ENCODE measurements around the gene GPC6.

The GPC6 gene

DNA sequence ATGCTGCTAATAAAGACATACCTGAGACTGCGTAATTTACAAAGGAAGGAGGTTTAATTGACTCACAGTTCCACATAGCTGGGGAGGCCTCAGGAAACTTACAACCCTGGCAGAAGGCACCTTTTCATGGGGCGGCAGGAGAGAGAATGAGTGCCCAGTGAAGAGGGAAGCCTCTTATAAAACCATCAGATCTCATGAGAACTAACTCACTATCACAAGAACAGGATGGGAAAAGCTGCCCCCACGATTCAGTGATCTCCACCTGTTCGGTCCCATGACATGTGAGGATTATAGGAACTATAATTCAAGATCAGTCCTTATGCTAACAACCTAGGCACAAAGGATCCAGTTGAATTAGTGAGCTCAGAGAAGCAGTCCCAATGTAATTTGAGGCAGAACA, 59.4 kb downstream of the GPC6 start:
- Histone ChIP-seq H3K36me3 (peaks cover 2% of the 10 kb centered on the region), H3K9me3 (ENCODE audit: severe bottlenecking) (no peaks in the 10 kb centered on the region), H3K4me3 (ENCODE audit: low read depth, low read length) (peak overlapping the region; percentile 42), H3K27me3 (ENCODE audit: insufficient read depth, low read depth, severe bottlenecking) (no peaks in the 10 kb centered on the region), H3K27ac (peak overlapping the region; percentile 69)
- TF ChIP-seq, protein P1, sequence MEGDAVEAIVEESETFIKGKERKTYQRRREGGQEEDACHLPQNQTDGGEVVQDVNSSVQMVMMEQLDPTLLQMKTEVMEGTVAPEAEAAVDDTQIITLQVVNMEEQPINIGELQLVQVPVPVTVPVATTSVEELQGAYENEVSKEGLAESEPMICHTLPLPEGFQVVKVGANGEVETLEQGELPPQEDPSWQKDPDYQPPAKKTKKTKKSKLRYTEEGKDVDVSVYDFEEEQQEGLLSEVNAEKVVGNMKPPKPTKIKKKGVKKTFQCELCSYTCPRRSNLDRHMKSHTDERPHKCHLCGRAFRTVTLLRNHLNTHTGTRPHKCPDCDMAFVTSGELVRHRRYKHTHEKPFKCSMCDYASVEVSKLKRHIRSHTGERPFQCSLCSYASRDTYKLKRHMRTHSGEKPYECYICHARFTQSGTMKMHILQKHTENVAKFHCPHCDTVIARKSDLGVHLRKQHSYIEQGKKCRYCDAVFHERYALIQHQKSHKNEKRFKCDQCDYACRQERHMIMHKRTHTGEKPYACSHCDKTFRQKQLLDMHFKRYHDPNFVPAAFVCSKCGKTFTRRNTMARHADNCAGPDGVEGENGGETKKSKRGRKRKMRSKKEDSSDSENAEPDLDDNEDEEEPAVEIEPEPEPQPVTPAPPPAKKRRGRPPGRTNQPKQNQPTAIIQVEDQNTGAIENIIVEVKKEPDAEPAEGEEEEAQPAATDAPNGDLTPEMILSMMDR (IDR thresholded peaks at IDR 0.05; ENCODE audit: low read depth, low read length) = no peak
- DNase-seq = peak; percentile 91

DNA sequence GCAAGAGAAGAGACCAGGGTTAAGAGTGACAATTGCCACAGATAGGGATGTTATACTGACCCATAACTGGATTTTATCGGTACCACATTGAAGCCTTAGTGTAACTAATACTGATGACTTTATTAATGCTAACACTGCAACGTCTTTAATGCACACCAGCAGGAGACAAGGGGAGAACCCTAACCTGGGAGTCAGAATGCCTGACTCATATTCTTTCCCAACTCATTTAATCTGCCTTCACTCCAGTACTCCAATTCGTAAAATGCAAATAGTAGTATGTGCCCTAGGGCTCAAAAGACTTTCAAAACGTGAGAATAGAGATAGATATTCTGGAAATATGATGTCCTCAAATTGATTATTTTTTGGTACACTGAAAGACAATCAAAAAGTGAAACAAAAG, 62.4 kb downstream of the GPC6 start:
- H3K27ac ChIP-seq = no peak overlapping the region
- TF ChIP-seq, protein P1 (IDR thresholded peaks at IDR 0.05; ENCODE audit: low read depth, low read length) = no peak
- no peak overlapping the region for H3K4me3 ChIP-seq (ENCODE audit: low read depth, low read length)
- H3K9me3 ChIP-seq (ENCODE audit: severe bottlenecking) = no peaks in the 10 kb centered on the region
- H3K36me3 ChIP-seq = no peaks in the 10 kb centered on the region
- H3K27me3 ChIP-seq (ENCODE audit: insufficient read depth, low read depth, severe bottlenecking) = no peaks in the 10 kb centered on the region
- no peak for DNase-seq

DNA sequence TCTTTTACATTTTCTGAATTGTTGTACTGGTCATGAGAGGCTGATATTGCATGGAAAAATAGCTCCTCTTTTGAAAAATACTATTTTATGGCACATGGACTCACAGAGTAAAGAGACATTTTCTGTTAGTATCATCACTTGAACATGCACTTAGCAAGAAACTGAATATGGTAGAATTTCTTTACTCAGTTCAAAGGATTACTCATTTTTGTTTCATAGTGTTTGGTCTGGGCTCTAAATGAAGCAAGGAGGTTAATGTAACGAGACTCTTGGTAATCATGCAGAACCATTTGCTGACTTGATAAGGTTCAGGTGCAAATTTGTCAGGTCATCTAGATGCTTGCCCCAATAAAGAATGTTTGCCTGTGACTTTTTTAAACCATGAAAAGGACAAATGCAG, 63.2 kb downstream of the GPC6 start:
- no peaks in the 10 kb centered on the region for H3K36me3 ChIP-seq
- TF ChIP-seq, protein P1 (IDR thresholded peaks at IDR 0.05; ENCODE audit: low read depth, low read length) = no peak
- no peaks in the 10 kb centered on the region for H3K9me3 ChIP-seq (ENCODE audit: severe bottlenecking)
- H3K4me3 ChIP-seq (ENCODE audit: low read depth, low read length) = no peak overlapping the region
- no peak overlapping the region for H3K27ac ChIP-seq
- DNase-seq = no peak
- H3K27me3 ChIP-seq (ENCODE audit: insufficient read depth, low read depth, severe bottlenecking) = no peaks in the 10 kb centered on the region

DNA sequence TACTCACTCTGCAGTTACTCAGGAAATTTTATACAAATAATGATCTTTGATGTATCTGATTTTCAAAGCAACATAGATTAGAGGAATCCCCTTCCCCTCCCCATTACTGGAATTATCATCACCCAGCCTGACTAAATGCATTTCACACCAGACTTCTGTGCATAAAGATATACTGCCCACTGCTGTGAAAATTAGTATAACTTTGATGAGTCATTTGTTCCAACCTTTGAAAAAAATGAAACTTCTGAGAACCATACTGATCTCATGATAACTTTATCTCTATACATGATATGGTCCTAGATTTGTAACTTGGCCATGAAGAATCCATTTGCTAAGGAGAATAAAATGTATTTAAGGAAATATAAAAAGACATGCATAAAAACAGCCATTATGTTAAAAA, 63.9 kb downstream of the GPC6 start:
- Histone ChIP-seq H3K4me3 (ENCODE audit: low read depth, low read length) (no peak overlapping the region), H3K27ac (no peak overlapping the region), H3K9me3 (ENCODE audit: severe bottlenecking) (no peaks in the 10 kb centered on the region), H3K27me3 (ENCODE audit: insufficient read depth, low read depth, severe bottlenecking) (no peaks in the 10 kb centered on the region), H3K36me3 (peaks cover 2% of the 10 kb centered on the region; the same call in 1 of the 2 replicates)
- no peak for DNase-seq
- TF ChIP-seq, protein P1 (IDR thresholded peaks at IDR 0.05; ENCODE audit: low read depth, low read length) = no peak

DNA sequence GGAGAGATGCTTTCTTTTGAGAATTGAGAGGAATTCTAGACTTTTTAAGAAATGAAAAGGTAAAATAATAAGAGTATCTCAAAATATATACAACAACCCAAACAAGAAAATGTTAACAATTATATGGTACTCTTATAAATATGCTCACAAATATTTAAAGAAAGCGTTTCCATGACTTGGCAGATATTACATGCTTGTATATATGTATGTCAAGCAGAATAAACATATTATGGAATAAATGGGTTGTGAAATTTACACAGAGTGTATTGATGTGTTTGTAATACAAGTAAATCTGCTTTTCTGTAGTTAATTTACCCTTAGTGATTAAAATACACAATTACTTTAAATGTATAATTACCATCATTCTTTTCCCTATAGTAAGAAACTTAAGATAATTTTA, 65.8 kb downstream of the GPC6 start:
- DNase-seq = no peak
- Histone ChIP-seq H3K27ac (no peak overlapping the region), H3K9me3 (ENCODE audit: severe bottlenecking) (no peaks in the 10 kb centered on the region), H3K27me3 (ENCODE audit: insufficient read depth, low read depth, severe bottlenecking) (no peaks in the 10 kb centered on the region), H3K4me3 (ENCODE audit: low read depth, low read length) (no peak overlapping the region), H3K36me3 (peaks cover 13% of the 10 kb centered on the region)
- TF ChIP-seq, protein P1 (IDR thresholded peaks at IDR 0.05; ENCODE audit: low read depth, low read length) = no peak

DNA sequence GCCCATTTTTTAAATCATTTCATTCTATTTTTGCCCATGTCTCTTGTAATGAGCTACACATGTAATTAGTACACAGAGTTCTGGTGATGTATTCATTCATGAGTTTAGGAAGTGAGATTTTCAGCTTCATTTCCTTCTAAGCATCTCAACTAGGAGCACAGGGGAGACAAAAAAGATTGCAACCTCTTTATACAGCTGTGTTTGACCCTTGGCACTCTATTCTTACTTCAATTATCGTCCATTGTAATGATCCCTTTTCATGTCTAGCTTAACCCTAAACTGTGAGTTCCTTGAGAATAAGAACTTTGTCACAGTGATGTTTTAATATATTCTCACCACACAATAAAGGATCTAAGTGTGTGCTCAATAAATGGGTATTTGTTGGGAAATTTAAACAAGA, 67.1 kb downstream of the GPC6 start:
- no peak overlapping the region for H3K4me3 ChIP-seq (ENCODE audit: low read depth, low read length)
- H3K27me3 ChIP-seq (ENCODE audit: insufficient read depth, low read depth, severe bottlenecking) = no peaks in the 10 kb centered on the region
- H3K27ac ChIP-seq = no peak overlapping the region
- no peak for DNase-seq
- peaks cover 15% of the 10 kb centered on the region for H3K36me3 ChIP-seq
- TF ChIP-seq, protein P1 (IDR thresholded peaks at IDR 0.05; ENCODE audit: low read depth, low read length) = no peak
- no peaks in the 10 kb centered on the region for H3K9me3 ChIP-seq (ENCODE audit: severe bottlenecking)
